NB4 (cell line): ENCODE results near the gene SUN5.

ENCODE experiments used
- CTCF ChIP-seq: IDR thresholded peaks from one replicate; pipeline ENCODE4 v1.5.1; 2012; ENCODE audit warnings: low read depth, low read length
- POLR2A ChIP-seq: IDR thresholded peaks from 2 replicates; pipeline ENCODE4 v1.6.1; 2011; ENCODE audit warnings: mild to moderate bottlenecking; ENCODE audit not compliant: insufficient read length; ENCODE audit errors: extremely low read depth

- TF ChIP-seq CTCF (no peak), POLR2A (no peak)
Observed at GRCh38 chr20:33021879-33022278, 17.6 kb upstream of the SUN5 start.
